HepG2 (cell line): ENCODE data around the gene EFHC2.

Experiments
- ARNT ChIP-seq: fragments of 450-650 bp; IDR thresholded peaks from 2 replicates; pipeline ENCODE4 v1.6.1; 2017
- MYC ChIP-seq: sonication (generic); formaldehyde crosslinking; IDR thresholded peaks from 2 replicates; pipeline ENCODE4 v1.9.0; 2021; ENCODE audit warnings: missing genetic modification reagents, borderline replicate concordance
- TAF1 ChIP-seq: sonication (generic); formaldehyde crosslinking; IDR thresholded peaks from 2 replicates; pipeline ENCODE4 v1.4.0; 2020; ENCODE audit warnings: missing genetic modification reagents
- TF ChIP-seq, protein P1 (sequence below): sonication (generic); formaldehyde crosslinking; IDR thresholded peaks from 2 replicates; pipeline ENCODE4 v1.5.0; 2020; ENCODE audit warnings: mild to moderate bottlenecking, missing genetic modification reagents, moderate library complexity

DNA sequence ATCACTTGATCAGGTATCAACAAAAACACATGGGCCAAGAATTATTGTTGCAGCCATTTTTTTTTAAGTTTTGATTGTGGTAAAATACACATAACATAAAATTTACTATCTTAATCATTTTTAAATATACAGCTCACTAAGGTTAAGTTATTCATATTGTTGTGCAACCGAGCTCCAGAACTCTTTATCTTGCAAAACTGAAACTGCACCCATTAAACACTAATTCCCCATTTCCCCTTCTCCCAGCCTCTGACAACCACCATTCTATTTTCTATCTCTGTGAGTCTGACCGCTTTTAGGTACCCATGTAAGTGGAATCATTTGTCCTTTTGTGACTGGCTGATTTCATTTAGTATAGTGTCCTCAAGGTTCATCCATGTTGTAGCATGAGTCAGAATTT, 244.1 kb downstream of the EFHC2 start:
- no peak for TF ChIP-seq ARNT
- no peak for TF ChIP-seq TAF1
- TF ChIP-seq, protein P1, sequence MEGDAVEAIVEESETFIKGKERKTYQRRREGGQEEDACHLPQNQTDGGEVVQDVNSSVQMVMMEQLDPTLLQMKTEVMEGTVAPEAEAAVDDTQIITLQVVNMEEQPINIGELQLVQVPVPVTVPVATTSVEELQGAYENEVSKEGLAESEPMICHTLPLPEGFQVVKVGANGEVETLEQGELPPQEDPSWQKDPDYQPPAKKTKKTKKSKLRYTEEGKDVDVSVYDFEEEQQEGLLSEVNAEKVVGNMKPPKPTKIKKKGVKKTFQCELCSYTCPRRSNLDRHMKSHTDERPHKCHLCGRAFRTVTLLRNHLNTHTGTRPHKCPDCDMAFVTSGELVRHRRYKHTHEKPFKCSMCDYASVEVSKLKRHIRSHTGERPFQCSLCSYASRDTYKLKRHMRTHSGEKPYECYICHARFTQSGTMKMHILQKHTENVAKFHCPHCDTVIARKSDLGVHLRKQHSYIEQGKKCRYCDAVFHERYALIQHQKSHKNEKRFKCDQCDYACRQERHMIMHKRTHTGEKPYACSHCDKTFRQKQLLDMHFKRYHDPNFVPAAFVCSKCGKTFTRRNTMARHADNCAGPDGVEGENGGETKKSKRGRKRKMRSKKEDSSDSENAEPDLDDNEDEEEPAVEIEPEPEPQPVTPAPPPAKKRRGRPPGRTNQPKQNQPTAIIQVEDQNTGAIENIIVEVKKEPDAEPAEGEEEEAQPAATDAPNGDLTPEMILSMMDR (CRISPR knock-in tag): no peak
- no peak for TF ChIP-seq MYC (CRISPR knock-in tag)
